ENCODE measurements around the gene KLHL25.

The KLHL25 gene

DNA sequence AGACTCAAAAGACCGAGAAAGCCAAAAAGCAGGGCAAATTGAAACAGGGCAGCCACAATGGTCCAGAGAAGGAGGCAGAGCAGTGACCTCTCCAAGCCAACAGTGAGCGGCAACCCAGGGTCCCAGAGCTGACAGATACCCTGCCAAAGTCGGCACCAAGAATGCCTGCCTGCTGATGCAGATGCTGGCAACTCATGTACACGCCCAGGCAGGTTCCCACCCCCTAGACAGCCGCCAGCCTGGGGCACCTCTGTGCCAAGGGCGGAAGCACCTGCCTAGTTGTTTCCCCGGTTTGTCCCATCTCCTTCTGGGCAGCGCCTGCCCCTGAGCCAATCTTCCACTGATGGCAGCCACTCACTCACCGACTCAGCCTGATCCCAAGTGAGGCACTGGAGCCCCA, 22.1 kb downstream of the KLHL25 start:
- Histone ChIP-seq H3K27ac (peak overlapping the region; percentile 24), H3K4me3 (ENCODE audit: low read depth, low read length) (no peak overlapping the region)

GRCh38 chr15:85771781-85772445, 22.8 kb downstream of the KLHL25 start:
- Histone ChIP-seq H3K4me3 (ENCODE audit: low read depth, low read length) (no peak overlapping the region), H3K4me2 (ENCODE audit: low read length) (no peak overlapping the region), H3K36me3 (ENCODE audit: control insufficient read depth, insufficient read depth, low read length) (no peaks in the 10 kb centered on the region), H3K9ac (no peak overlapping the region), H3K27ac (peak overlapping the region; percentile 24), H3K4me1 (no peaks in the 10 kb centered on the region), H2AFZ (no peak overlapping the region), H3K79me2 (peaks cover 2% of the 10 kb centered on the region), H3K27me3 (ENCODE audit: control insufficient read depth, insufficient read depth, low read length) (no peaks in the 10 kb centered on the region), H3K9me3 (ENCODE audit: control insufficient read depth, low read length) (no peaks in the 10 kb centered on the region)
- TF ChIP-seq, protein P1, sequence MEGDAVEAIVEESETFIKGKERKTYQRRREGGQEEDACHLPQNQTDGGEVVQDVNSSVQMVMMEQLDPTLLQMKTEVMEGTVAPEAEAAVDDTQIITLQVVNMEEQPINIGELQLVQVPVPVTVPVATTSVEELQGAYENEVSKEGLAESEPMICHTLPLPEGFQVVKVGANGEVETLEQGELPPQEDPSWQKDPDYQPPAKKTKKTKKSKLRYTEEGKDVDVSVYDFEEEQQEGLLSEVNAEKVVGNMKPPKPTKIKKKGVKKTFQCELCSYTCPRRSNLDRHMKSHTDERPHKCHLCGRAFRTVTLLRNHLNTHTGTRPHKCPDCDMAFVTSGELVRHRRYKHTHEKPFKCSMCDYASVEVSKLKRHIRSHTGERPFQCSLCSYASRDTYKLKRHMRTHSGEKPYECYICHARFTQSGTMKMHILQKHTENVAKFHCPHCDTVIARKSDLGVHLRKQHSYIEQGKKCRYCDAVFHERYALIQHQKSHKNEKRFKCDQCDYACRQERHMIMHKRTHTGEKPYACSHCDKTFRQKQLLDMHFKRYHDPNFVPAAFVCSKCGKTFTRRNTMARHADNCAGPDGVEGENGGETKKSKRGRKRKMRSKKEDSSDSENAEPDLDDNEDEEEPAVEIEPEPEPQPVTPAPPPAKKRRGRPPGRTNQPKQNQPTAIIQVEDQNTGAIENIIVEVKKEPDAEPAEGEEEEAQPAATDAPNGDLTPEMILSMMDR (IDR thresholded peaks at IDR 0.05) = no peak

More for the DNA sequence above, 22.1 kb downstream of the KLHL25 start:
- TF ChIP-seq, protein P1 (IDR thresholded peaks at IDR 0.05) = no peak
- H3K79me2 ChIP-seq = peaks cover 7% of the 10 kb centered on the region
- H3K36me3 ChIP-seq (ENCODE audit: control insufficient read depth, insufficient read depth, low read length) = no peaks in the 10 kb centered on the region
- no peak overlapping the region for H3K9ac ChIP-seq
- no peaks in the 10 kb centered on the region for H3K27me3 ChIP-seq (ENCODE audit: control insufficient read depth, insufficient read depth, low read length)
- no peaks in the 10 kb centered on the region for H3K4me1 ChIP-seq
- no peaks in the 10 kb centered on the region for H3K9me3 ChIP-seq (ENCODE audit: control insufficient read depth, low read length)
- no peak overlapping the region for H3K4me2 ChIP-seq (ENCODE audit: low read length)
- no peak overlapping the region for H2AFZ ChIP-seq

DNA sequence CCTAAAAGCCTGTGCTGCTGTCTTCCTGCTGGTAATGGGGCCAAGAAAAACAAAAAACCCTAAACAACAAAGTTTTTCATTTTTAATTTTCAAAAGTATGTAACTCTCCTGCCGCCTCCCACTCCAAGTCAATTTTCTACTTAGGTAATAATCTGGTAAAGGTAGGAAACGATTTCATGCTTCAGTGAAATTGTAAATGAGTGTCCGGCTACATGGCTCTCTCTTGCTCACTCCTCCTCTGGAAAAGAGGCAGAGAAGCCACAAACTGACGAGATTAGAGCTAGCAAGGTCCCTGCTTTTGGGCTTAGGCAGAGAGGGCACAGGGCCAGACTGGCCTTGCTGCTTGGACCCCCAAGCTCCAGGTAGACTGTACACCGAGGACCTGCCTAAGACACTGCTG, 23.5 kb downstream of the KLHL25 start:
- Histone ChIP-seq H3K4me1 (no peaks in the 10 kb centered on the region), H2AFZ (no peak overlapping the region), H3K9ac (no peak overlapping the region), H3K27ac (no peak overlapping the region), H3K27me3 (ENCODE audit: control insufficient read depth, insufficient read depth, low read length) (no peaks in the 10 kb centered on the region), H3K4me3 (ENCODE audit: low read depth, low read length) (no peak overlapping the region), H3K79me2 (peaks cover 2% of the 10 kb centered on the region), H3K9me3 (ENCODE audit: control insufficient read depth, low read length) (no peaks in the 10 kb centered on the region), H3K4me2 (ENCODE audit: low read length) (no peak overlapping the region), H3K36me3 (ENCODE audit: control insufficient read depth, insufficient read depth, low read length) (no peaks in the 10 kb centered on the region)
- TF ChIP-seq, protein P1 (IDR thresholded peaks at IDR 0.05) = no peak

GRCh38 chr15:85770096-85771041, 24.4 kb downstream of the KLHL25 start:
- Histone ChIP-seq H3K79me2 (peaks cover 2% of the 10 kb centered on the region), H3K4me2 (ENCODE audit: low read length) (no peak overlapping the region), H3K27ac (no peak overlapping the region), H3K4me3 (ENCODE audit: low read depth, low read length) (no peak overlapping the region), H3K27me3 (ENCODE audit: control insufficient read depth, insufficient read depth, low read length) (no peaks in the 10 kb centered on the region), H2AFZ (no peak overlapping the region), H3K36me3 (ENCODE audit: control insufficient read depth, insufficient read depth, low read length) (no peaks in the 10 kb centered on the region), H3K9me3 (ENCODE audit: control insufficient read depth, low read length) (no peaks in the 10 kb centered on the region), H3K9ac (no peak overlapping the region), H3K4me1 (no peaks in the 10 kb centered on the region)
- TF ChIP-seq, protein P1 (IDR thresholded peaks at IDR 0.05) = no peak
